Rectal smooth muscle tissue (tissue), 1 donor: ENCODE results near the gene OGT.
"Not testable (repeated sequence)": the region's sequence is repeated elsewhere in the genome, so short reads cannot be mapped to it uniquely, and the experiment has no call there.

Source experiments
- H3K27ac ChIP-seq: one replicate; pipeline ENCODE4 v1.7.0; 2013; ENCODE audit warnings: low read depth, low read length, inconsistent platforms
- H3K27me3 ChIP-seq: one replicate; pipeline ENCODE4 v1.7.0; 2013; ENCODE audit warnings: low read length; ENCODE audit not compliant: control insufficient read depth, insufficient read depth
- H3K36me3 ChIP-seq: one replicate; pipeline ENCODE4 v1.7.0; 2013; ENCODE audit warnings: low read length; ENCODE audit not compliant: control insufficient read depth, insufficient read depth
- H3K4me1 ChIP-seq: one replicate; pipeline ENCODE4 v1.7.0; 2013; ENCODE audit warnings: low read length; ENCODE audit not compliant: control insufficient read depth, insufficient read depth
- H3K4me3 ChIP-seq: one replicate; pipeline ENCODE4 v1.7.0; 2013; ENCODE audit warnings: low read length
- H3K9ac ChIP-seq: one replicate; pipeline ENCODE4 v1.7.0; 2013; ENCODE audit warnings: low read length

OGT gene

DNA sequence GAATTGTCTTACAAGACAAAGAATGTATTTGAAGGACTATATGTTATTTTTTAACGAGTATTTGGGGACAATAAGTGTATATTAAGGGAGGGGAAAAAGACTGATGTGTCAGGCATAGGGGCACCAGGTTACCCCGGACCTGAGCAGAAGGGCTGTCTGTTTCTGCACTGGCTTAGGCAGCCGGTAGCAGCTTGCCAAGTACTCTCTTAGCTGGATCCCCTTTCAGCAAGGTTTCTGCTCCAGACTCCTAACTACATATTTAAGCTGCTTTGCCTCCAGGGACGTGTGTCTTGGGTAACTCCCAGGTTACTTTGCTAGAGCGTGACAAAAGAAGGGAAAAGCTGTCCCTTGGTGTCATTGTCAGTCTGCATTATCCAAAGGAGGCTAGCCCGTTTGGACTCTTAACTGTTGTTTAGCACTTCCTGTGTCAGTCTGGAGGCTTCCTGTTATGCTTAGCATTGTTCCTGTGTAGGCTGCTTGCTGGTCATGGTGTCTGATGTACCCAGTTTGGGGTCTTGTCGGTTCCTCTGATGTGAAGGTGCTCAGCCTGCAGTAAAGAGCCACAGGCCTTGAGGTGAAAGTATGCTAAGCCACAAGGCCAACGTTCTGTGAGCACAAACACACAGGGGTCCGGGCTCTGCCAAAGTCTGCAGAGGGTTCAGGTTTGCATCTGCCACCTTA, 73.8 kb downstream of the OGT start:
- no peaks in the 10 kb centered on the region for H3K4me1 ChIP-seq
- H3K27ac ChIP-seq, result no peak overlapping the region
- no peak overlapping the region for H3K4me3 ChIP-seq
- H3K27me3 ChIP-seq, result no peaks in the 10 kb centered on the region
- H3K9ac ChIP-seq, result no peak overlapping the region
- peaks cover 13% of the 10 kb centered on the region for H3K36me3 ChIP-seq

DNA sequence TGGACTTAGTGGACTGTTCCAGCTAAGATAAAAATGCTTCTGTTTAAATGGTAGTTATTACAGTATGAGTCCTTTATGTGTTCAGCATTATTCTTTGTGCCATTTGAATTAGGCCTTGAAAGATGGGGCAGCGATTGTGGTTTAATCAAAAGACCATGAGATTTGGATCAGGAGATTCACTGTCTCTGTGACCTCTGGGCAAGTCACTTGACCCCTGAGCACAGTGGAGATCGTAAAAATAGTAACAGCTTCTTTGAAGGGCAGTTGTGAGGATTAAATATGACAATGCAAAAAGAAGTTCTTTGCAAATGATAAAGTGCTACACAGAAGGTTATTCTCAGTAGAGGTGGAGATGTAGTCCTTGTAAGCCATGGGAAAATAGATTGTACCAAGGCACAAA, 74.6 kb downstream of the OGT start:
- H3K4me3 ChIP-seq, result no peak overlapping the region
- no peak overlapping the region for H3K27ac ChIP-seq

DNA sequence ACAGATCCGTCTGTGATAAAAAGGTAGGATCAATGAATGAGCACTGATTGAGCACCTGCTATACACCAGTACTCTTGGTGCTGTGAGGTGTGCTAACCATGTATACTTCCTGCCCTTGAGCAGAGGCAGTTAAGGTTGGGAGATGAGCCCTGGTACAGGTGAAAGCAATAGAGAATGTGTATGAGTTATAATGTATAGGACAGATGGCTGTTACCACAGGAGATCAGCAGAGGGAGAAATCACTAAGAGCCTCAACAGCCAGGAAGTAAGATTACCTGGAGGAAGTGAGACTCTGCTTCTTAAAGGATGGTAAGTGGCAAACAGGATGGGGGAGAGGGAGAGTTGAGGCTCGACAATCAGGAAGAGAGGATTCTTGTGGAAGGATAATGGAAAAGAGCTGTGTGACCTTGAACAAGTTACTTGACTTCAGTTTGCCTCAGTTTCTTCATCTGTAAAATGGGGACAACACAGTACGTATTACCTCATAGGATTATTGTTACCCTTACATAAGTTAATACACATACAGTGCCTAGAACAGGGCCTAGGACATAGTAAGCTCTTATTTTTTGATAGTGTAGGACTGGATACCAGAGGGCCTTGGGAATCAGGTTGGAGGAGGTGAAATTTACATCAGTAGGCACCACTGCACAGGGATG, 76.3 kb downstream of the OGT start:
- H3K27ac ChIP-seq, result no peak overlapping the region
- no peaks in the 10 kb centered on the region for H3K4me1 ChIP-seq
- no peak overlapping the region for H3K4me3 ChIP-seq
- peaks cover 10% of the 10 kb centered on the region for H3K36me3 ChIP-seq
- no peak overlapping the region for H3K9ac ChIP-seq
- H3K27me3 ChIP-seq, result no peaks in the 10 kb centered on the region

More for the DNA sequence above, 74.6 kb downstream of the OGT start:
- no peak overlapping the region for H3K9ac ChIP-seq
- no peaks in the 10 kb centered on the region for H3K4me1 ChIP-seq
- no peaks in the 10 kb centered on the region for H3K27me3 ChIP-seq
- peaks cover 13% of the 10 kb centered on the region for H3K36me3 ChIP-seq

DNA sequence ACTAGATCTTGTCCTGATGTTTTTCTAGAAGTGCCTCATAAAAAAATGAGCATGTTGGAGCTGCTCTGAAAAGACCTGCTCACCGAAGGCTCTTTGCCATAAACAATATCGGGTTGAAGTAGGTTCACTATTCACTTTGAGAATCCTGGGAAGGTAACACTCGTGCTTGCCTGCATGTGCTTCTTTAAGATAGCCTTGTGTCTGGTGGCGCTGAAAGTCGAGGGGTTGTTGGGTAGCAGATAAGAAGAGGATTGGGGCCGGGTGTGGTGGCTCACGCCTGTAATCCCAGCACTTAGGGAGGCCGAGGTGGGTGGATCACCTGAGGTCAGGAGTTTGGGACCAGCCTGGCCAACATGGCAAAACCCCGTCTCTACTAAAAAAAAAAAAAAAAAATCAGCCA, 78.8 kb downstream of the OGT start:
- not testable (repeated sequence) for H3K27ac ChIP-seq, H3K27me3 ChIP-seq, H3K36me3 ChIP-seq

DNA sequence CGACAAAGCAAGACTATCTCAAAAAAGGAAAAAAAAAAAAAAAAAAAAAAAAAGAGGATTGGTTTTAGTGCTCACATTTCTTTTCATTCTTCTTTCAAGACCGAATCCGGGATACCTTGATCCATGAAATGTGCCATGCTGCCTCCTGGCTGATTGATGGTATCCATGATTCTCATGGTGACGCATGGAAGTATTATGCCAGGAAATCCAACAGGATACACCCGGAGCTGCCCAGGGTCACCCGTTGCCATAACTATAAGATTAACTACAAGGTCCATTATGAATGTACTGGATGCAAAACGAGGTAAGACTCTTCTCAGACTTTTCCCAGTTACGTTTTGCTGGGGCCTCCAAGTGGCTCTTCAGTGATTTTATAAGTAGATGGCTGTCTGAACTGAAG, 79.4 kb downstream of the OGT start:
- peaks cover 6% of the 10 kb centered on the region for H3K36me3 ChIP-seq
- H3K27ac ChIP-seq, result no peak overlapping the region
- no peak overlapping the region for H3K4me3 ChIP-seq
- no peak overlapping the region for H3K9ac ChIP-seq
- H3K4me1 ChIP-seq, result no peaks in the 10 kb centered on the region
- H3K27me3 ChIP-seq, result no peaks in the 10 kb centered on the region

More for the DNA sequence above, 78.8 kb downstream of the OGT start:
- H3K4me3 ChIP-seq, H3K4me1 ChIP-seq, H3K9ac ChIP-seq: not testable (repeated sequence)

DNA sequence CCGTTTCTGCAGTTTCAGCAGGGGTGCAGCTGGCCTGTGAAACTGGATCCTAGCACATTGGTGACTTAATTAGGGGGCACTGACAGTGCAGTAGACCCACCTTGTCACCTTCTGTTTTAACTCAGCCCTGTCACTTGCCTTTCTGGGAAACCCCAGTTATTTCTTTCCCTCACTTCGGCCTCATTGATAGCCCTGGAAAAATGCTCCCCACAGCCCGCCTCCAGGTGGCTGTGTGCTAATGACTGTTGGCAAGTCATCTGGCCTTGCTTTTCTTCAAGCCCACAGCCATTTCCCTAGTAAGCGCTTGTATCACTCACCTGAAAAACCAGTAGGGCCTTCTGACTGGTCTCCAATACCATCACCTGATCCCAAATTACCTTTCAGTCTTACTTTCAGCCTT, 82.2 kb downstream of the OGT start:
- H3K27me3 ChIP-seq, result no peaks in the 10 kb centered on the region
- no peaks in the 10 kb centered on the region for H3K4me1 ChIP-seq
- H3K36me3 ChIP-seq, result peaks cover 3% of the 10 kb centered on the region
- H3K27ac ChIP-seq, result no peak overlapping the region
- no peak overlapping the region for H3K9ac ChIP-seq
- no peak overlapping the region for H3K4me3 ChIP-seq

DNA sequence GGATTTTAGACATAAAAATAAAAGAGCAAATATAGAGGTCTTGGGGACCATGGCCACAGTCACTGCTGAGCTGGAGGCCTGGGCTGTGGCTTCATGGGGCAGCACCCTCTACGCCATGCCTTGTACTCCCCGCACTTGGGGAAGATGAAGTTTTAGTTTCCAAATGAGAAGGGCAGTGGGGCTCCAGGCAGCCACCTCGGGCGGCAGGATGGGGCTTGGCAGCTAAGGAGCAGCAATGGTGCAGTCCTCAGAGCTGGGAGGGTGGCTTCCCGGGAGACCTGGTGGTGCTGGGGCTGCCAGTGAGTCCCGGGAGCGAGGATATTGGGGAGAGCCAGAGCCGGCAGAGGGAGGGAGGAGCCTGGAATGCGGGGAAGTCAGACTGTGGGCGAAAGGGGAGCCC, 83.0 kb downstream of the OGT start:
- Histone ChIP-seq H3K4me3 (no peak overlapping the region), H3K36me3 (no peaks in the 10 kb centered on the region), H3K27me3 (no peaks in the 10 kb centered on the region), H3K27ac (no peak overlapping the region), H3K4me1 (no peaks in the 10 kb centered on the region), H3K9ac (no peak overlapping the region)

DNA sequence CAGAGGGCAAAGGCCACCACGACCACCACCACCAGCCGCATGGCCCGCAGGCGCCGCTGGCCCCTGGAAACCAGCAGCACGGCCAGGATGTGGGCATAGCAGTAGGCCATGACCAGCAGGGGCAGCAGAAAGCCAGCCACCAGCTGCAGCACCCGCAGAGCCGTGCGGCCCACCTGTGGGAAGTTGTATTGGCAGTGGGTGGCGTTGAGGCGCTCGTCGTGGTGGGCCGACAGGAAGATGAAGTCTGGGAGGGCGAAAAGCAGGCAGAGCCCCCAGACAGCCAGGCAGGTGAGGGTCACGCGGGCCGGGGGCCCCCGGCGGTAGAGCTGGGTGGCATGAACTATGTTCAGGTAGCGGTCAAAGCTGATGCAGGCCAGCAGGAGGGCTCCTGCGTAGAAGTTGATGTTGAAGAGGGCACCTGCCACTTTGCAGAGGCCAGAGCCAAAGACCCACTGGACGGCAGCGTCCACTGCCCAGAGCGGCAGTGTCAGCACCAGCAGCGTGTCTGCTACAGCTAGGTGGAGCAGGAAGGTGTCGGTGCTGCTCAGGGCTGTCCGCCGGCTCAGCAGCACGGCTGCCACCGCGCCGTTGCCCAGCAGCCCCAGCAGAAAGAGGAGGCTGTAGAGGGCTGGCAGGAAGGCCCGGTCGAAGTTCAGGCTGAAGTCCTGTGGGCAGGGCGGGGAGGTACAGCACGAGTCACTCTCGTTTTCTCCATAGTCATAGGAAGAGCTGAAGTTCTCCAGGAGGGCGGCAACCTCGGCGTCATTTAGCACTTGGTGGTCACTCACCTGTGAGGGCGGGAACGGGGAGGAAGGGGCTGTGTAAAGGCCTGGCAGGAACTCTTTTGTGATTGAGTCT, 84.0 kb downstream of the OGT start:
- peak overlapping the region; percentile 33 for H3K4me3 ChIP-seq
- H3K9ac ChIP-seq, result no peak overlapping the region
- H3K27me3 ChIP-seq, result no peaks in the 10 kb centered on the region
- H3K27ac ChIP-seq, result no peak overlapping the region
- no peaks in the 10 kb centered on the region for H3K36me3 ChIP-seq
- H3K4me1 ChIP-seq, result no peaks in the 10 kb centered on the region

DNA sequence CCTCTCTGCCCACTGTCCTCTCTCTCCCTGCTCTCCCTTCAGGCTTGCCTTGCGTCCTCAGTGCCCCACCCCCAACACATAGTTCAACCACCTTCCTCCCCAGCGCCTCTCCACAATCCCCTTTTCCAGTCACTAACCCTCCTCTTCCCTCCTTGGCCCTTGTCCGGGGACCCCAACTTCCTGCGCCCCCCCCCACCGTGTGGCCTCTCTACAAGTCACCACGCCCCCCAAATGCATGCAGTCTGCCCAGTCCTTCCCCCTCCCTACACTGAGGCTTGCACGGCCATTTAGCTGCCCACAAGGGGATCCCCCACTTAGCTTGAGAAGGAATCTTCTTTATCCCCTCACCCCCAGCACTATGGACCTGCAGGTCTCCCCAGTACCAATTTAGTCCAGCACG, 84.8 kb downstream of the OGT start:
- H3K9ac ChIP-seq, result no peak overlapping the region
- no peak overlapping the region for H3K27ac ChIP-seq
- no peaks in the 10 kb centered on the region for H3K36me3 ChIP-seq
- no peaks in the 10 kb centered on the region for H3K4me1 ChIP-seq
- H3K4me3 ChIP-seq, result no peak overlapping the region
- no peaks in the 10 kb centered on the region for H3K27me3 ChIP-seq

DNA sequence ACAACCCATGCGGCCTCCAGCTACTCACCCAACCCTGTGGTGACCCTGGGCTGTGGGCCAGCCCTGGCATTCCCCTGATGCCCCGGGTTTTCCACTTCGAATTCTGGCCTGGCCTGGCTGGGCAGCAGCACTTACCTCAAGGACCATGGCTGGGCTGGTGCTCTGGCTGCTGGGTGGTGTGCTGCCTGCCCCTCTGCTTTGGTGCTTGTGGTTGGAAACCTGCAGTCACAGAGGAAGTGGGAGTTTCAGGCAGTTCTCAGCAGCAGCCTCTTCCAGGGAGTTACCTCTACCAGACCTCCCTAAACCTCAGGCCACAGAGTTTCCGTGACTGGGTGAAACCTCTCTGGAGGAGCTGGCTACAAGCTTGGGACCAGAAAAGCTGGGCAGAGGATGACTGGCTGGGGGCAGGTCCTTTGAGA, 85.4 kb downstream of the OGT start, which contains the start of gene CXCR3:
Gene CXCR3, minus strand, starts transcription at position 209 of the 419 bp plus-strand sequence. Its CDS starts 62 bp downstream, at position 147.
- no peak within 1 kb of the TSS for H3K9ac ChIP-seq
- no peaks in the 10 kb centered on the region for H3K27me3 ChIP-seq
- H3K27ac ChIP-seq, result no peak within 1 kb of the TSS
- H3K4me1 ChIP-seq, result no peaks in the 10 kb centered on the region
- no peaks in the 10 kb centered on the region for H3K36me3 ChIP-seq
- no peak within 1 kb of the TSS for H3K4me3 ChIP-seq

DNA sequence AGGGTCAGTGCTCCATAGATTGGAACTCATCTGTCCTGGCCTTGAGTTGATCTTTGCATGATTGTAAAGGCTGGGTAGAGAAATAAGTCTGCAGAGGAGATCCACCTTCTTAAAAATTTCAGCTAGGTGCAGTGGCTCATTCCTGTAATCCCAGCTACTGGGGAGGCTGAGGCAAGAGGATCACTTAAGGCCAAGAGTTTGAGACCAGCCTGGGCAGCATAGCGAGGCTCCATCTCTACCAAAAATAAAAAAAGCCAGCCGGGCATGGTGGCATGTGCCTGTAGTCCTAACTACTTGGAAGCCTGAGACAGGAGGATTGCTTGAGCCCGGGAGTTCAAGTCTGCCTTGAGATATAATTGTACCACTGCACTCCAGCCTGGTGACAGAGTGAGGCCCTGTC, 85.9 kb downstream of the OGT start:
- Histone ChIP-seq H3K36me3 (no peaks in the 10 kb centered on the region), H3K4me3 (no peak overlapping the region), H3K9ac (no peak overlapping the region), H3K27me3 (no peaks in the 10 kb centered on the region), H3K4me1 (no peaks in the 10 kb centered on the region), H3K27ac (no peak overlapping the region)

DNA sequence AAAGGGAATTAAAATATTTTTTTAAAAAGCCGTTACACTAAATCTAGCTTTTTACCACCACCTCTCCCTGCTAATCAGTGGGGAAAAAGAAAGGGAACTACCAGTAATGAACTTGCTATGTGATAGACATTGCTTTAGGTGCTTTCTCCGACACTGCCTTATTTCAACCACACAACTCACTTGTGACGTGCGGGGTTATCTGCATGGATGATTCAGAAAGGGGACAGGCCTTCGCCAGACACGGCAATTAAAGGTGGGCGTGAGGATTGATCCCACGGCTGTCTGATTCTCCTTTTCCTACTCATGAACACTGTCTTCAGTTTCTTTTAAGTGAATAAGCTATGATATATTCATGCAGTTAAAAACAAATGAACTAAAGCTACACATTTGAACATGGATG, 86.3 kb downstream of the OGT start:
- Histone ChIP-seq H3K4me3 (no peak overlapping the region), H3K27ac (no peak overlapping the region), H3K36me3 (no peaks in the 10 kb centered on the region), H3K27me3 (no peaks in the 10 kb centered on the region), H3K9ac (no peak overlapping the region), H3K4me1 (no peaks in the 10 kb centered on the region)
